GM18498 (cell line): ENCODE results near the gene MAP7D1.
"Not testable (repeated sequence)": the region's sequence is repeated elsewhere in the genome, so short reads cannot be mapped to it uniquely, and the experiment has no call there.

Source experiments
- ATAC-seq: cut with Tn5 transposase; IDR thresholded peaks from one replicate; pipeline ENCODE4 v1.9.1; 2021; ENCODE audit warnings: mild to moderate bottlenecking, moderate library complexity; ENCODE audit not compliant: unreplicated experiment

MAP7D1 gene

DNA sequence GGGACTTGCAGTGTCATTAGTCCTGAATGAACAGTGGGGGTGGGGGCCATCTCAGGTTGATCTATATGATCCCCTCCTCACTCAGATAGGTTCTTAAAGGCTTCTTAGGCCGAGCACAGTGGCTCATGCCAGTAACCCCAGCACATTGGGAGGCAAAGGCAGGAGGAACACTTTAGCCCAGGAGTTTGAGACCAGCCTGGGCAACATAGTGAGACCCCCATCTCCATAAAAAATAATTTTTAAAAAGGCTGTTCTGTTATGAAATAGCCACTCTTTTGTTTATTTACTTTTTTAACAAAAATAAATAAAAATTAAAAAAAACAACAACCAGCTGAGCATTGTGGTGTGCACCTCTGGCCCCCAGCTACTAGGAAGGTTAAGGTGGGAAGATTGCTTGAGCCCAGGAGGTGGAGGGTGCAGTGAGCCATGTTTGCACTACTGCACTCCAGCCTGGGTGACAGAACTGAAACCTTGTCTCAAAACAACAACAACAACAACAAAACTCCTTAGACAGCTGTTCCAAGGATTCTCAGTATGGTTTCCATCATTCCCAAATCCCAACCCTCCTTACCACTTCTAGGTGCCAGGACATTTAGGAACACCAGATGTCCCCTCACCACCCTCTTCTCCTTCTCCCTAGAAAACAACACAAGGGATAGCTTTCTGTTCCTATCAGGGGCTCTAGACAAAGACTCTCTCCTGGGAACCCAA is 4.7 kb upstream of the MAP7D1 start:
- no peak for ATAC-seq

DNA sequence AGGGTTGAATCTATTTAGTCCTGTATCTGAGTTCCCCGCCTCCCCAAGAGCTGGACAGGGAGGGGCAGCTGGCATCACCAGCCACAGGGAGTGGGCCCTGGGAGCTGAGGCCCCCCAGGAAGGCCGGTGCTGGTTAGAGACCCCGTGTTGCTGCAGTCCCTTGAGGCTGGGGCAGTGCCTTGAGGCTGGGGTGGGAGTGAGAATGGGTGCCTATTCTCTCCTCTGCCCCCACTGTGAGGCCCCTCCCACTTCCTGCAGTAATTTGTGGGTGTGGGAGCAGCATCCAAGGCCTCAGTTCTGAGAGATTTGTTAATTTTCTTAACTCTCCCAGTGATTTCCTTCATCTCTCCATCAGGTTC is 4.1 kb upstream of the MAP7D1 start:
- ATAC-seq = no peak

DNA sequence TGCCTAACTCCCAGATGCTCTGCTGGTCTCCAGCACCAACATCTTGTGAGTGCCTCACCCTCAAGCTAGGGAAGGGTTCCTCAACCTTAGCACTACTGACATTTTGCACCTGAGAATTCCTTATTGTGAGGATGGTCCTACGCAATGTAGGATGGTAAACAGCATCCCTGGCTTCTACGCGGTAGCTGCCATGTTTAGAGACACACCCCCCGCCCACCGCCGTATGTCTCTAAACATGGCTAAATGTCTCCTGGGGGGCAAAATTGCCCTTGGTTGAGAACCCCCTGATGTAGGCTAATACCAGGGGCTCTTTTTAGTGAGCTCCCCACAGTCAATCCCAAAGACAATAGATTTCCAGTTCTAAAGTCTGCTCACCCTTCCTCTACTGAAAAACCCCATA is 2.5 kb upstream of the MAP7D1 start:
- ATAC-seq = no peak

DNA sequence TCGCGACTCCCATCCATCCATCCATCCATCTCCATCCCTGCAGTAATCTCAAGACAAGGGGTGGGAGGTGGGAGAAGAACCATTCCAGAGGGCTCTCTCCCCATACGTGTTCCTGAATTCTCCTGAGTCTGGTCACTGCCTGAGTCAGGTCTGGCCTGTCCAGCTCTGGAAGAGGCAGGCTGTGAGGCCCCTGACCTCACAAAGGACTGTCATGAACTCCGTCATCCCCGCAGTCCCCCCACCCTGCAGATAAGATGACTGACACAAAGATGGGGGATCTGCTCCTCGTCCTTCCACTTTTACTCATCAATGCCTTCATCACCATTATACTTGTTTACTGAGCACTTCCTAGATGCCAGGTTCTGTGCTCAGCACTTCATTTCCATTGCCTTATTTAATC is 1.6 kb upstream of the MAP7D1 start:
- ATAC-seq = no peak

DNA sequence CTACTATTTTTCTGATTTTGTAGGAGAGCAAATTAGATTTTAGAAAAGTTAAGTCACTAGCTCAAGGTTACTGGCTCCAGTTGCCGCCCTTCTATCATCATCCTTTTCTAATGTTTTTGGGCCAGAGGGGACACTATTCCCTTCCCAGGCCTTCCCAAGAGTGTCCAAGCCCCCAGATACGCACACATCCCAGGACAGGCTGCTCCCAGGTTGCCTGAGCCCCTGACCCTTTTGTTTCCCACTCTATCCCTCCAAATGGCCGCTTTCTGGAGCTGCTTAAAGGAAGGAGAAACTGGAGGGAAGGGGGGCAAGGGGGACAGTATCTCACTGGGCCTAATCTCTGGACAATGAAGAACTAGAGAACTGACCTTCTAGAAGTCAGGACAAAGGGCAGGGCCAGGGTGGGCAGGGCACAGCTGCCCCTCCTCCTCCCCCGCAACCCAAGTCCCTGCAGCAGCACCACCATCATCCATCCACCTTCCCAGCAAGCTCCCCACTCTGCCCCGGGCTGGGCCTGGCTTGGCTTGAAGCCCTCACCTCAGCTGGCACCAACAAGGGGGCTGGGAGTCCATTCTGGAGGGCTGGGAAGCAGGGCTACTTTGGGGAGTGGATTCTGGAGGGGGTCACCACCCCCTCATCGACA is 1.1 kb upstream of the MAP7D1 start:
- no peak for ATAC-seq

DNA sequence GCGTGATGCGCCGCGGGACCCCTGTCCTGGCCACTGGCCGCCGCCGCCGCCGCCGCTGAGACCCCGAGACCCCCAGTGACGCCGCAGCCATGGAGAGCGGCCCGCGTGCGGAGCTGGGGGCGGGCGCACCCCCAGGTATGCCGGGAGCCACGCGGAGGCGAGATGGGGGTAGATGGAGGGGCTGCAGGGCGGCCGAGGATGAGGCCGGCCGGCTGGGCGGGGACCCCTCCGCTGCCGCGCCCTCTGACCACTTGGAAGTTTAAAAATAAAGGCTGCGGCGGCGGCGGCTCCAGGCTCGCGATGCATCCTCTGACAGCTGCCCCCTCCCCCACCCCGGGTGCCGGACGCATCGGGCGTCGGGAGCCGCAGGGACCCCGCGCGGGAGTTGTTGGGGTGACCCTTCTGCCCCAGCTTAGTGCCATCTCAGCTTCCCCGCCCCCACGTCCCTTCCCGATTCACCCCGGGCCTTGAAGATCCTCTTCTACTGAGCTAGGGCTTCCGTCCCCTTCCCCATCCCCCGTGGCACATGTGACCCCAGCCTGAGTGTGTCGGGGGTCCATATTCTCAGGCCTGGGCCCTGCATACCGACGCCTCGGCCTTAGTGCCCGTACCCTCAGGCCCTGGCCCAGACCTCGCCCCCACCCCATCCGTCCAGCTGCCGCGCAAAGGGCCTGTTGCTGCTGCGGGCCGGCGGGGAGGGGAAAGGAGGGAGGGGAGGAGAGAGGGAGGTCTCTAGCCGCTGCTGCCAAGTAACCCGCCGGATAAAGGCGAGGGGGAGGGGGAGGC is 562 bp downstream of the MAP7D1 start:
- peak; percentile 17 for ATAC-seq

DNA sequence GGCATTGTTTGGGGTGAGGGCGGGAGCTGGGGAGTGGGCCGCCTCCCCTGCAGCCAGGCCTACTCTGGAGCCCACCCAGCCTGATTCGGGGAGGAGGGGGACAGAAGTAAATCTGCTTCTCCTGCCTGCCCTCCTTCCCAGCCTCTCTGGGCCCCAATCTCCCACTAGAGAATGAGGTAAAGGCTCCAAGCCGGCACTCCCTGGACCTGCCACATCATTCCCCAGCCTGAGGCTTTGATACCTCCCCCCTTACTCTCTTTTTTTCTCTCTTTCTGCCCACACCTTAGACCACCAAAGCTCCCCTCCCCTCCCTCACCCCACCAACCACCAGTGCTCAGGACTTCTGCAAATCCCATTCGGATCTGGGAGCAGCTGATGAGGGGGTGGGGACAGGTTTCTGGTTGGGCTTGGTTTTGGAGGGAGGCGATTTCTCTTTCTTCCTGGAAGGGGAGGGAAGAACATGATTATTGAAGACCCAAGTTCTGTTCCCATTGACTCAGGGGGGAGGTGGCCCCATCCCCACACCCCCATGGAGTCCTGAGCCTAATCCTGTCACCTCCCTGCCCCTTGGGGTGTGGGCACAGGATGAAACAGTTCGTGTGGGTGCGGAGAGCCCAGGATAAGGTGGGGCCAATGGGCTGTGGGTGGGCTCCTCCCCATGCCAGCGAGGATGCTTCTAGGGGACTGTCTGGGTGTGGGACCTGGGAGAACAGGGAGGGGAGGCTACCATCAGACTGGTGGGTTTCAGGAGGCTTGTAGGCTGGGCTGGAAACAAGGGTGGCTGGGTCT is 1.3 kb downstream of the MAP7D1 start:
- ATAC-seq = no peak

DNA sequence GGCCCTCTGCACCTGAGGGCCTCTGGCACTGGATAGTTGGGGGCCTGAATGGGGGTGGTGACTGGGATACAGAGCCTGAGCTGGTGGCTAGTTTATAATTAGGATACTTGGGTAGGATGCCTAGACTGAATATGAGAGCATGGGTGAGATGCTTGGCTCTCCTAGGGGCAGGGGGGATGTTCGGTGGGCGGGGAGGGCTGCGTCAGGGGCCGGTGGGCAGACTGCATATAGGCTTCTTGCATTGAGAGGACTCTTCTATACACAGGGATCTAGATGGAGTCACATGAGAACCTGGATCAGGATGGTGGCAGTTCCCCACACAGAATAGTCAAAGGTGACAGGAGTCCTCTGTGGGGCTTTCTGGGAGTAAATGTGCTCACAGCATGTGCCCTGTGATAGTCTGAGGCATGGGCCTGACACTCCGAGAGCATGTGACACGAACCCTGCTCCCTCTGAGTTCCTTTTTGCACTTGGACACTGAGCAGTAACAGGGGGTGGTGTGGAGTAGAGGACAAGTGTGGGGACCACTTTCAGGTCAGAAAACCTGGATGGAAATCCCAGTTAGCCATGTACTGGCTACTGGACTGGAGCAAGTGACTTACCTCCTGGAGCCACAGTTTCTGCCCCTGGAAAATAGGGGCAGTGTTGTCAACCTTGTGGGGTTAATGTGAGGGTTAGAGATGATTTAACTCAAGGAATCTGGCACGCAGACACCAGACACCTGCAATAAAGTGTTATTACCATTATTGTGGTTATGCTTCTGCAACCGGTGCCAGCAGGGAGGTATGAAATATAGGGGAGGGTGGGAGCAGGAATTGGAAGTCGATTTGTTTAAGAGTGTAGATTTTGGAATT is 2.2 kb downstream of the MAP7D1 start:
- ATAC-seq = no peak

DNA sequence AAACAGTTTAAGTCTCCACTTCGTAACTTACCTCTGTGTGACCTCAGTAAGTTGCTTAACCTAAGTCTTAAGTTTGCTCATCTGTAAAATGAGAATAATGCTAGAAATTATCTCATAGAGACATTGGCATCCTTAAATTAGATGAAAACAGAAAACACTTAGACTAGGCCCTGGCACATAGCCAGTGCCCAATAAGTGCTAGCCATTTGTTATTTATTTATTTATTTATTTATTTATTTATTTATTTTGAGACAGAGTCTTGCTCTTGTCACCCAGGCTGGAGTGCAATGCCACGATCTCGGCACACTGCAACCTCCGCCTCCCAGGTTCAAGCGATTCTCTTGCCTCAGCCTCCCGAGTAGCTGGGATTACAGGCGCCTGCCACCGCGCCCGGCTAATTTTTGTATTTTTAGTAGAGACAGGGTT is 2.9 kb downstream of the MAP7D1 start:
- not testable (repeated sequence) for ATAC-seq

DNA sequence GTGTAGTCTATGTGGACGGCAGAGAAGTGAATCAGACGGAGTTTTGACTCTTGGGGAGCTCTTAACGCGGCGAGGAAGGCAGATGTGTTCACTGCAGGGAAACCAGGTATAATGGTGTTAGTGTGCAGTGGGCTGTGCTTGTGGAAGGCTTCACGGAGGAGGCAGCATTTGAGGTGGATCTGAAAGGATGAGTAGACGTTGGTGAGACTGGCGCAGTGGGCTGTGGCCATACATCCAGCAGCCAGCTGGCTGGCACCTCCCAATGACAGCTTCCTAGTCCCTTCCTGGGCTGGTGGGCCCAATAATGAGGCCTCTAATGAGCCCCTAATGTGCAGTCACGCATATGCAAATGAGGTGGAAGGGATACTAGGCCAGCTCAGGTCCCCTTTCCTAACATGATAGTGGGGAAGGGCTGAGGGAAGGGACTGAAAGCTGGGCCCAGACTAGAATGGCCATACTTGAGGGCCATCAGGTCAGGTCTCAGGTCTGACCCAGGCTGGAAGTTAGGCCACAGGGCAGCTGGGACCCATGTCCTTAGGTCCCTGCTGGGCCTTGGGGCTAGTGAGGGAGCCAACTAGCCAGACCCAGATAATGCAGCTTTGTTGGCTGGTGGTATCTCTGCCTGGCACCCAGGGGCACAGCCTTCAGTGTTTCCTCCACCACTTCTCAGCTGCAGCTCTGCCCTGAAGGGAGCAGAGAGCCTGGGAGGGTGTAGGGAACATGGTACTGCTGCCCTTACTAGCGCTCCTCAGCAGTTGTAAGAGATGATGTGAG is 3.8 kb downstream of the MAP7D1 start:
- ATAC-seq = no peak

DNA sequence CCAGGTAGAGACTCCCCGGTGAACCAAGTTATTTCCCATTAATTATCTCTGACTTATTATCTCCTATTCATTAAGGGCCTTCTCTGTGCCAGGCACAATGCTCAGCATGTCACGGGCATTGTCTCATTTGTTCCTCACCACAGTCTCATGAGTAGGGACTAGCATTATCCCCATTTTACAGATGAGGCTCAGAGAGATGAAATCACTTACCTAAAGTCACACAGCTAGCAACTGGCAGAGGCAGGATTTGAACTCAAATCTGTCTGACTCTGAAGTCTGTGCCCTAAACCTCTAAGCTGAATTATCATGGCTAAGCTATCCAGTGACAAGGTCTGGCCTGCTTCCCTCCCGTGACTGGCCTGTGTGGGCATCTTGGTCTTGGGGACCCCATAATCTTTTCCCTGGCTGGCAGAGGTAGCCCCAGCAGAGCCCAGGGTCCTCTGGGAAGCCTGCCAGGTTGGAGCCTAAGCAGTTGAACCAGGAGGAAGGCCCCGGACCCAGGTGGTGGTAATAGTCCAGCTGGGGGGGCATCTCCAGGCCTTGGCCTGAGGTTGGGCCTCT is 4.5 kb downstream of the MAP7D1 start:
- no peak for ATAC-seq

DNA sequence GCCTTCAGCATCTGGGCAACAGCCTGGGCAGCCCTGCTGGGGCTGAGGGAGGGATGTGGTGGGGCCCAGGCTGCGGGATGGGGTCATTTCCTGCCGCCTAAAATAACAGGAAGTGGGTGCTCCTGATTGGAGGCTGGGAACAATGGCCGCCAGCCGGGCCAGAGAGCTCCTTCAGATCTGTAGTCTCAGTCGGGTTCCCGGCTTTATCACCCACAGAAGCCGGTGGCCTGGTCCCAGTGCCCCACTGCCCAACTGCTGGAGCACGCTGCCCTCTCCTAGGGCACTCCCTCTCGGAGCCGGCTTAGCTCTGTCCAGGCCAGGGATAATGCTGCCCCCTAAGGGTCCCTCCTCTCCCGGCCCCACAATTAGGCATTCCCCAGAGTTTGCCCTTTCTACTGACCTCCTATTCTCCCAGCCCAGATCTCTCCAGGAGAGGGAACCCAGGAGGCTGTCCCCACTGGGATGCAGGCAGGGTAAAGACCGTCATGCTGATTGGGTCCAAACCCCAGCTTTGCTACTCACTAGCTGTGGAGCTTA is 5.1 kb downstream of the MAP7D1 start:
- ATAC-seq = peak; percentile 30

DNA sequence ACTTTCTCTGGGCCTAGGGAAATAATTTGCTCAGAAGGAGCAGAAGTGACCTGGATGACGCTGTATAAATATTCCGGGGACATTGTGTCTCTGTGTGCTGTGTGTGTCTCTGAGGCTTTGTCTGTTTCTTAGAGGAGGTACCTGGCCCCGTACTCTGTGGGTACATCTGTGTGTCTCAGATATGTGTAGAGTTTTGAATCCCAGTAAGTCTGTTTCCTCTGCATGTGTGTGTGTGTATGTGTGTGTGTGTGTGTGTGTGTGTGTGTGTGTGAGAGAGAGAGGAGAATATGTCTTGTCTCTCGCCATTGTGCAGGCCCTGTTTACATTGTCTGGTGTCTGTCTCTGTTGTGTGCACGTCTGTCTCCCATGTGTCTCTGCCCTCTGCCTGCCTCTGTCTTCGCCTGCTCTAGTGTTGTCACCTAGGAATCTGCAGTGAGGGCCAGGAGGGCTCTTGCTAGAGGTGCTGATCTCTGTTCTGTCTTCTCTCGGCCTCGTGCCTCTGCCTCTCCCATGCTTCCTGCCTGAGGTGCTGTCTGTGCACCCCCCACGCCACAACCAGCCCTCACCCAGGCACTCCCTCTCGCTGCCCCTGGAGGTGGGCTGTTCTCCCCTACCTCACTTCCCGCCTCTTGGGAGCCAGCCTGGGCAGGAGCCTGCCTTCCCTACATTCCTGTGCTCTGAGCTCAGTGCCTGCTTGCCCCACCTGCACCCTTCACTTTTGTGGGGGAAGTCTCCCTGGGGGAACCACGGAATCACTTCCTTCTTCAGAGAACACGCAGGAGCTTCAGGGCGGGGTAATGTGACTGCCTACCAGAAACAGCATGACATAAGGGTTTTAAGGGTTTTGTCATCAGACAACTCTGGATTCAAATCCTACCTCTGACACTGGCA is 5.9 kb downstream of the MAP7D1 start:
- ATAC-seq = no peak

DNA sequence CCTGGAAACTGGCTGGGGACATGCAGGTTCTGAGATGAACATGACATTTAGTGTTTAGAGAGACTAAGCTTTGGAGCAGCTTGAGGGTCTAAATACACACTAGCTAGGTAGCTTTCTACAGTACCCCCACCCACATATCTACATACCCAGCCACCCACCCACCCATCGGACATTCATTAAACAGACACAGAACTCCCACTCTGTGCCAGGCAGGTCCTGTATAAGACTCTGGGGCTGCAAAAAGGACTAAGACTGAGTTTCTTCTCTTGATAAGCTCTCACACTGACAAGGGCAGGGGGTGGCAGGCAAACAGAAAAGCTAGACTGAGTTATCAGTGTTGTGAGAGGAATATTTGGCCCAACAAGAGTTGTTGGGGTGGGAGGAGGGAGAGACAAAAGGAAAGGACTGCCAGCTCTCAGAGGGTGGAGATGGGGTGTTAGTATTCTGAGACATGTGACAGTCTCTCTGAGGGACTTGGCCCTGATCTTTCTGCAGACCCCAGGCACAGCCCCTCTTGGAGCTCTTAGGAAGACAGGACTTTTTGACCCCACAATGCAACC is 6.8 kb downstream of the MAP7D1 start:
- no peak for ATAC-seq

DNA sequence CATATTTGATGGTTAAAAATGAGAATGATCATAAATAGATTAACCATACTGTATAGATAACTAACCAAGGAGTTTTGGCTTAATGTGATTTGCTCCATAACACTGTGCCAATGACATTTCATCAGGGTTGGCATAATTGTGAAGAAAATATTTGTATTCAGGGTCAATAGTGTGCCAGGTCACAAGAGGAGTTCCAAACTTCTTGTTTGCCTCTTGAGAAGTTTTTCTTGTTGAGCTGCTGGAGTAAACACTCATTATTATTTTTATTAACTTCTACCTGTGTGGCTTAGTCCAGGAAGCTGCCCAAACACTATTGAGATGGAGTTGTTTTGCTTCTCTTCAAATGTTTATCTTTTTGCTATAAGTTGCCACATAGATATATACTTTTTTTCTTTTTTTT is 7.5 kb downstream of the MAP7D1 start:
- no peak for ATAC-seq

DNA sequence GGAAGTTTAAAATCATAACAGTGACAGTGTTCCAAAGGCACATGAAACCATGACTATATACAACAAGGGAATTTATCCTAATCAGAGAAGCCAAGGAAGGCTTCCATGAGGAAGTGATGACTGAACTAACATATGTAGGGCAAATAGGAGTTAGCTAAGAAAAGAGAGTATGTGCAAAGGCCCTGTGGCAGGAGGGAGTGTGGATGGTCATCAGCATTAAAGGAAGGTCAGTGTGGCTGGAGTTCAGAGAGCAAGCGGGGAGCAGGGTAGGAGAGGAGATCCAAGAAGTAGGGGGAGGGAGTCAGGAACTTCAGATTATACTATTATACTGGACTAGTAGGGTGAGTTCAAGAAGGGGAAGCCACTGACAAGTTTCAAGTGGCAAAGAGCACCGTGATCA is 8.4 kb downstream of the MAP7D1 start:
- no peak for ATAC-seq

DNA sequence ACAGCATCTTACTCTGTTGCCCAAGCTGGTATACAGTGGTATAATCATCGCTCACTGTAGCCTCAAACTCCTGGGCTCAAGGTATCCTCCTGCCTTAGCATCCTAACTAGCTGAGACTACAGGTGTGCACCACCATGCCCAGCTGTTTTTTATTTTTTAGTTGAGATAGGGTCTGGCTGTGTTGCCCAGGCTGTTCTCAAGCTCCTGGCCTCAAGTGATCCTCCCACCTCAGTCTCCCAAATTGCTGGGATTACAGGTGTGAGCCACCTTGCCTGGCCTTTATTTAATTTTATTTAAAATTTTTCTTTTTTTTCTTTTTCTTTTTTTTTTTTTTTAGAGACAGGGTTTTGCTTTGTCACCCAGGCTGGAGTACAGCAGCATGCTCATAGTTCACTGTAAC is 9.2 kb downstream of the MAP7D1 start:
- ATAC-seq = no peak

DNA sequence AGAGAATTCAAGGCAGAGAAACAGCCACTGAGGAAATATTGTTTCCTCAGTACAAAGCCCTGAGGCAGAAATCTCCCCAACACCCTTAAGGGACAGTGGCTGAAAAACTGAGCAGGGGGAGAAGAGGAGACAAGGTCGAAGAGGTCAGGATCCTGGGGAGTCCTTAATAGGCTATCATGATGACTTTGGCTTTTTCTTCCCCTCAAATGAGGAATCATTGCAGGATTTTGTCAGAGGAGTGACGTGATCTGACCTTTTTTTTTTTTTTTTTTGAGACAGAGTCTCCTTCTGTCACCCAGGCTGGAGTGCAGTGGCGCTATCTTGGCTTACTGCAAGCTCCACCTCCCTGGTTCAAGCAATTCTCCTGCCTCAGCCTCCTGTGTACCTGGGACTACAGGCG is 10.2 kb downstream of the MAP7D1 start:
- no peak for ATAC-seq
